Thyroid gland (tissue), 4 donors: ENCODE results near the gene BOC. TPM values are rescaled to one million over a fixed set of nuclear protein-coding genes. Genes with fewer than 3 reads are reported as not detected.

Source experiments
- DNase-seq, 2 donors: peaks; one replicate each; pipeline ENCODE4 v3.0.0-alpha.2; 2019
- H3K27ac ChIP-seq, 3 donors: fragments of 200-600 bp; sonication (generic); 1 replicate in 2 of 3; 2 replicates in 1 of 3; pipeline ENCODE4 v1.5.1; 2016 to 2019; ENCODE audit warnings: mild to moderate bottlenecking in 1 of 3, moderate library complexity in 1 of 3
- H3K27me3 ChIP-seq: fragments of 200-600 bp; sonication (generic); one replicate; pipeline ENCODE4 v1.5.1; 2019
- H3K36me3 ChIP-seq, 2 donors: fragments of 200-600 bp; sonication (generic); one replicate each; pipeline ENCODE4 v1.5.1; 2016 to 2019
- H3K4me1 ChIP-seq, 2 donors: fragments of 200-600 bp; sonication (generic); one replicate each; pipeline ENCODE4 v1.5.1; 2017 to 2019
- H3K4me3 ChIP-seq, 3 donors: fragments of 200-600 bp; sonication (generic); replicated peaks in 1 of 3; 1 replicate in 2 of 3; 2 replicates in 1 of 3; pipeline ENCODE4 v1.5.1; 2016; ENCODE audit warnings: mild to moderate bottlenecking in 1 of 3
- H3K9me3 ChIP-seq: fragments of 200-600 bp; sonication (generic); one replicate; pipeline ENCODE4 v1.5.1; 2017
- POLR2A ChIP-seq, 2 donors: fragments of 450-650 bp; IDR thresholded peaks; one replicate each; pipeline ENCODE4 v1.6.1; 2017; ENCODE audit warnings: antibody characterized with exemption in 2 of 2, mild to moderate bottlenecking in 2 of 2, moderate library complexity in 1 of 2
- WGBS, 2 donors: methylation state at CpG; one replicate each; pipeline ENCODE4 v1.1.5; 2017; 5-methylcytosine and 5-hydroxymethylcytosine counted together
- intact Hi-C: fragments of 100-400 bp; cut with DNase I; formaldehyde crosslinking; loops from one replicate; pipeline ENCODE4 v1.15.1; 2023
- total RNA-seq, 4 donors: library from RNA; depleted of rRNA; stranded (reverse); fragments of >200 nt; gene quantifications; one replicate each; pipeline ENCODE4 v1.2.3, GENCODE V29; 2016
- TF ChIP-seq, protein P1 (sequence below), 6 experiments: fragments of 200-600 bp in 3 of 6; fragments of 450-650 bp in 3 of 6; sonication (generic) in 3 of 6; IDR thresholded peaks; one replicate each; pipeline ENCODE4 v1.5.1; 2016 to 2019; ENCODE audit warnings: antibody characterized with exemption in 6 of 6, mild to moderate bottlenecking in 2 of 6, inconsistent platforms in 1 of 6, moderate library complexity in 1 of 6

Gene BOC
- total RNA-seq, 4 donors from 2014 or later, result 40.2 to 68.3 (median 51.2) TPM

DNA sequence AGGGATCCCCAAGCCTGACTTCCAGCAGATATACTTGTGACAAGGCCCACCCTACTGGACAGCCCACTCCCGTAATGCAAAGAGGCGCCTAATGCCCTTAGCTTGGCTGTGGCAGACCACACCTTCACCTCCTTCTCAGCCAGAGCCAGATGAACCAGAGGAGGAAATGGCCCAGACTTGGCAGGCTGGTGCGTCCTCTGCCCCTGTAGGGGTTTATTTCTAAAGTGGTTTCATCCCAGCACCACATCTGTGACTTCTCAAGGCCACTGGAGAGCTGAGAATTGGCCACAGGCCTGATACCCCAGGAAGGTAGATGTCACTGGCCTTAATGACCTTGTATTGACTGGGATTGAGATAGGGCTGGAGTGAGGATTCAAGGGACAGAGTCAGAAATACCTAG is 29.5 kb downstream of the BOC start:
- no peak for TF ChIP-seq POLR2A (IDR thresholded peaks at IDR 0.05)
- TF ChIP-seq, protein P1, sequence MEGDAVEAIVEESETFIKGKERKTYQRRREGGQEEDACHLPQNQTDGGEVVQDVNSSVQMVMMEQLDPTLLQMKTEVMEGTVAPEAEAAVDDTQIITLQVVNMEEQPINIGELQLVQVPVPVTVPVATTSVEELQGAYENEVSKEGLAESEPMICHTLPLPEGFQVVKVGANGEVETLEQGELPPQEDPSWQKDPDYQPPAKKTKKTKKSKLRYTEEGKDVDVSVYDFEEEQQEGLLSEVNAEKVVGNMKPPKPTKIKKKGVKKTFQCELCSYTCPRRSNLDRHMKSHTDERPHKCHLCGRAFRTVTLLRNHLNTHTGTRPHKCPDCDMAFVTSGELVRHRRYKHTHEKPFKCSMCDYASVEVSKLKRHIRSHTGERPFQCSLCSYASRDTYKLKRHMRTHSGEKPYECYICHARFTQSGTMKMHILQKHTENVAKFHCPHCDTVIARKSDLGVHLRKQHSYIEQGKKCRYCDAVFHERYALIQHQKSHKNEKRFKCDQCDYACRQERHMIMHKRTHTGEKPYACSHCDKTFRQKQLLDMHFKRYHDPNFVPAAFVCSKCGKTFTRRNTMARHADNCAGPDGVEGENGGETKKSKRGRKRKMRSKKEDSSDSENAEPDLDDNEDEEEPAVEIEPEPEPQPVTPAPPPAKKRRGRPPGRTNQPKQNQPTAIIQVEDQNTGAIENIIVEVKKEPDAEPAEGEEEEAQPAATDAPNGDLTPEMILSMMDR (IDR thresholded peaks at IDR 0.05), result no peak
- intact Hi-C loops, result no loop called here
- DNase-seq, result no peak
- Histone ChIP-seq H3K9me3 (no peaks in the 10 kb centered on the region), H3K4me1 (peaks cover 19 to 59% of the 10 kb centered on the region in 2 donors), H3K27me3 (no peaks in the 10 kb centered on the region), H3K4me3 (no peak overlapping the region), H3K36me3 (no peaks in the 10 kb centered on the region), H3K27ac (peak overlapping the region in 2 of 3 donors; percentile 53 to 54)
- 77 to 90% methylated on average over 3 of the region's 3 CpGs for WGBS, 2 donors

DNA sequence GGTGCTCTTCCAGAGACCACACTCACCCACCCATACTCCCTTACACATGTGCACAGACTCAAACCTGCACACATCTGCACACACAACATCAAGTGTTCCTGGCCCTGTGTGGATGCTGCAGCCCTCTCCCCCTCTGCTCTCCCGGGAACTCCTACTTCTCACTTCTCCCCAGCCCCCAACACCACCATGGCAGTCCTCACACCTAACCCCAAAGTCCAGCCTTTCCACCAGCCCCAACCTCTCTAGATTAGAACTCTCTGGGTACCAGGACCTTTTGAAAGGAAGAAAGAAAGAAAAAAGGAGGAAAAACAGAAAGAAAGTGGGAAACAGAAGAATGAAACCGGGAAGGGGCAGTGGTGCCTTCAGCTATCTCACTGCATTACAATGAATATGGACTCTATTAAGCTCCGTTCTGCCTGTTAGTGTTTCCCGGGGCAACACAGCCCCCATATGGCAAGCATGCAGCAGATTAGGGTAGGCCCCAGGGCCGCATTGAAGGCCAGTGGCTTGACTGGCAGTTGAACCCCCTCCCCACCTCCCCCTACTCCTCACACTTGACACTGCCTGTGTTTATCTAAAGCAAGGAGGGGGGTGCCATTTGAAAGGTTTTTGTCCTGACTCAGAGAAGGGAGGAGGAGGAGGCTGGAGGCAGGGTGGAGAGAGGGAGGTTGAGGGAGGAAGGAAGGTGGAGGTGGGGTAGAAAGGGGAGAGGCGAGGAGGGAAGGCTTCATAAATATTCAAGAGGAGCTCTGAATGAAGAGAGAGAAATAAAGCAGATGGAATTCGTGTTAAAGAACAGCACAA is 30.1 kb downstream of the BOC start:
- H3K27ac ChIP-seq, result peak overlapping the region in 2 of 3 donors; percentile 53 to 54
- DNase-seq, result no peak
- H3K36me3 ChIP-seq, result no peaks in the 10 kb centered on the region
- WGBS, 2 donors, result 50 to 63% methylated on average over 7 of the region's 7 CpGs
- no peak for TF ChIP-seq POLR2A (IDR thresholded peaks at IDR 0.05)
- TF ChIP-seq, protein P1 (IDR thresholded peaks at IDR 0.05), result no peak
- no peak overlapping the region for H3K4me3 ChIP-seq
- intact Hi-C loops, result no loop called here
- peaks cover 21 to 64% of the 10 kb centered on the region in 2 donors for H3K4me1 ChIP-seq
- no peaks in the 10 kb centered on the region for H3K9me3 ChIP-seq
- no peaks in the 10 kb centered on the region for H3K27me3 ChIP-seq

DNA sequence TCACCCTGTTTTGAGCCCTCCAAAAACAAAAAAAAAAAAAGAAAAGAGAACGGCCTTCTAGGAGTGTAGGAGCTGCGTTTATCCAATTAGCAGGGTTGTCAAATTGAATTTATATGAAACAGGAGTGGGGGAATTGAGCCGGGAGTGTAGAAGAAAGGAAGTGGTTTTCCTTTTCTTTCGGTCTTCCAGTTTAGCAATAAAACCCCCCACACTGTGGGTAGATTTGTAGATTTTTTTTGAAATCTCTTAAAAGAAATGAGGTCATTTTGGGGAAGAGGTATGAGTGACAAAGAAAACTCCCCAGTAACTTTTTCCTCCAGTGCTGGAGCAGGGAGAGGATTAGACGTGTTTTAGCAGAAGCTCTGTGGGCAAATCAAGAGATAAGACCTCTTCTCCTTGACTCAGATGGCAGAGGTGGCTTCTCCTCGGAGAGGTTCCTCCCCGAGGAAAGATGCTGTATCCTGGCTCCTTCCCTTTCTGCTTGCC is 30.8 kb downstream of the BOC start:
- WGBS, 2 donors, result 73 to 76% methylated on average over 7 of the region's 7 CpGs
- H3K27ac ChIP-seq, result peak overlapping the region in 2 of 3 donors; percentile 31 to 54
- H3K36me3 ChIP-seq, result no peaks in the 10 kb centered on the region
- H3K4me1 ChIP-seq, result peaks cover 27 to 70% of the 10 kb centered on the region in 2 donors
- no peak for TF ChIP-seq POLR2A (IDR thresholded peaks at IDR 0.05)
- TF ChIP-seq, protein P1 (IDR thresholded peaks at IDR 0.05), result no peak
- H3K27me3 ChIP-seq, result no peaks in the 10 kb centered on the region
- no peak for DNase-seq
- intact Hi-C loops, result no loop called here
- H3K4me3 ChIP-seq, result no peak overlapping the region
- H3K9me3 ChIP-seq, result no peaks in the 10 kb centered on the region

DNA sequence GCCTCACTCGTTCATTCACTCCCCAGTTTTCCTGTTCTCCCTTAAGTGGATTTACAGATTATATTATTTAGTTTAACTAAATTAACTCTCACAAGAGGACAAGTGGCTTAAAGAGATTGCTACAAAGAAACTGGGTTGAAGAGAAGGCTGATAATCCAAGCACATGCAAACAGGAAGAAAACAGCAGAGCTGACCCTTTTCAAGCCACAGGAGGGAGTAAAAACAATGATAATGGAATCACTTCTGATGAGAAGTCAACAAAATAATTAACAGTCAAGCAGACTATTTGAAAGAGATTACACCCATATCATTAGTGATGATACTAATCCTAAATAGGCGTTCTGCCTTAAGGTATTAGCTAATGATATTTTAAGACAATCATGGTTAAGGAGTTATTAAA is 31.7 kb downstream of the BOC start:
- H3K36me3 ChIP-seq, result no peaks in the 10 kb centered on the region
- no peak for TF ChIP-seq POLR2A (IDR thresholded peaks at IDR 0.05)
- TF ChIP-seq, protein P1 (IDR thresholded peaks at IDR 0.05), result no peak
- intact Hi-C loops, result no loop called here
- peaks cover 28 to 79% of the 10 kb centered on the region in 2 donors for H3K4me1 ChIP-seq
- WGBS, 2 donors, result 83 to 85% methylated on average over 2 of the region's 2 CpGs
- no peak for DNase-seq
- no peaks in the 10 kb centered on the region for H3K9me3 ChIP-seq
- H3K4me3 ChIP-seq, result no peak overlapping the region
- H3K27me3 ChIP-seq, result no peaks in the 10 kb centered on the region
- H3K27ac ChIP-seq, result peak overlapping the region in 1 of 3 donors; percentile 31

DNA sequence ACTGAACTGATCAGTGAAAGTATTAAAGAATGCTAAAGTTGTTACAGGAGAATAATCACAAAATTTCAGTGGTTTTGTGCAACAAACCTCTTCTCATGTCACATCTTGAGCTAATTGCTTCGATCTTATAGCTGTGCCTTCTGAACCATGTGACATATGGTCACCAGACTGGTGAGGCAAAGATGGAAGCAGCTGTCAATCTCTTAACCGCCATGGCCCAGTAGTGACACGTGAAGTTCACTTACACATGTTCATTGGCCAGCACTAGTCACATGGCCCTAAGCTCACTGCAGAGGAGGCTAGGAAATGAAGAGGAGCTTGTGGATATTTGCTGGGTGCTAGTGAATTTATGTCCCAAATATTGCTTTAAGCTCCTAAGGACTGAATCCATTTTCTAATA is 32.5 kb downstream of the BOC start:
- Histone ChIP-seq H3K4me1 (peaks cover 28 to 87% of the 10 kb centered on the region in 2 donors), H3K27me3 (no peaks in the 10 kb centered on the region), H3K4me3 (no peak overlapping the region), H3K9me3 (no peaks in the 10 kb centered on the region), H3K36me3 (no peaks in the 10 kb centered on the region), H3K27ac (peak overlapping the region in 1 of 3 donors; percentile 28)
- intact Hi-C loops, result no loop called here
- TF ChIP-seq POLR2A (IDR thresholded peaks at IDR 0.05), result no peak
- TF ChIP-seq, protein P1 (IDR thresholded peaks at IDR 0.05), result no peak
- no peak for DNase-seq
- WGBS, 2 donors, result 85 to 87% methylated on average over 3 of the region's 3 CpGs
